Measurements from ENCODE around the gene FOXK2. TPM values are rescaled to one million over a fixed set of nuclear protein-coding genes. Genes with fewer than 3 reads are reported as not detected.

The FOXK2 gene
- total RNA-seq, 1 donor from 2014 or later: 49.5 TPM

- no peaks in the 10 kb centered on the region for H3K36me3 Mint-ChIP-seq (ENCODE audit: low read depth)
- H3K27ac Mint-ChIP-seq (ENCODE audit: unreplicated experiment): no peak overlapping the region
These were observed 22.9 kb downstream of the FOXK2 start for GRCh38 chr17:82542439-82542838.

GRCh38 chr17:82544431-82545070, 25.0 kb downstream of the FOXK2 start:
- H3K9me3 Mint-ChIP-seq (ENCODE audit: low read depth): peaks cover 6% of the 10 kb centered on the region
- no peaks in the 10 kb centered on the region for H3K36me3 Mint-ChIP-seq (ENCODE audit: low read depth)
- peaks cover 48% of the 10 kb centered on the region for H3K4me1 Mint-ChIP-seq (ENCODE audit: low read depth)
- no peak for TF ChIP-seq CTCF (IDR thresholded peaks at IDR 0.05)
- H3K4me3 Mint-ChIP-seq (ENCODE audit: unreplicated experiment): no peak overlapping the region
- DNase-seq (ENCODE audit: low spot score): no peak
- H3K27me3 Mint-ChIP-seq (ENCODE audit: low read depth): no peaks in the 10 kb centered on the region
- H3K27ac Mint-ChIP-seq (ENCODE audit: unreplicated experiment): peak overlapping the region; percentile 20

More at GRCh38 chr17:82542439-82542838, 22.9 kb downstream of the FOXK2 start:
- Mint-ChIP-seq H3K9me3 (ENCODE audit: low read depth) (no peaks in the 10 kb centered on the region), H3K27me3 (ENCODE audit: low read depth) (no peaks in the 10 kb centered on the region), H3K4me1 (ENCODE audit: low read depth) (peaks cover 45% of the 10 kb centered on the region), H3K4me3 (ENCODE audit: unreplicated experiment) (no peak overlapping the region)
- no peak for TF ChIP-seq CTCF (IDR thresholded peaks at IDR 0.05)
- no peak for DNase-seq (ENCODE audit: low spot score)

GRCh38 chr17:82545071-82545462, 25.5 kb downstream of the FOXK2 start:
- no peak for DNase-seq (ENCODE audit: low spot score)

GRCh38 chr17:82547981-82548380, 28.4 kb downstream of the FOXK2 start:
- Mint-ChIP-seq H3K4me1 (ENCODE audit: low read depth) (peaks cover 53% of the 10 kb centered on the region), H3K27me3 (ENCODE audit: low read depth) (no peaks in the 10 kb centered on the region), H3K9me3 (ENCODE audit: low read depth) (peaks cover 6% of the 10 kb centered on the region), H3K36me3 (ENCODE audit: low read depth) (no peaks in the 10 kb centered on the region), H3K4me3 (ENCODE audit: unreplicated experiment) (no peak overlapping the region), H3K27ac (ENCODE audit: unreplicated experiment) (no peak overlapping the region)
- no peak for DNase-seq (ENCODE audit: low spot score)
- no peak for TF ChIP-seq CTCF (IDR thresholded peaks at IDR 0.05)

More at GRCh38 chr17:82545071-82545462, 25.5 kb downstream of the FOXK2 start:
- no peaks in the 10 kb centered on the region for H3K36me3 Mint-ChIP-seq (ENCODE audit: low read depth)
- no peaks in the 10 kb centered on the region for H3K27me3 Mint-ChIP-seq (ENCODE audit: low read depth)
- peaks cover 48% of the 10 kb centered on the region for H3K4me1 Mint-ChIP-seq (ENCODE audit: low read depth)
- peak overlapping the region; percentile 20 for H3K27ac Mint-ChIP-seq (ENCODE audit: unreplicated experiment)
- TF ChIP-seq CTCF (IDR thresholded peaks at IDR 0.05): no peak
- H3K9me3 Mint-ChIP-seq (ENCODE audit: low read depth): peaks cover 6% of the 10 kb centered on the region
- no peak overlapping the region for H3K4me3 Mint-ChIP-seq (ENCODE audit: unreplicated experiment)

GRCh38 chr17:82548681-82549303, 29.3 kb downstream of the FOXK2 start:
- no peak overlapping the region for H3K4me3 Mint-ChIP-seq (ENCODE audit: unreplicated experiment)
- H3K27ac Mint-ChIP-seq (ENCODE audit: unreplicated experiment): peak overlapping the region; percentile 51
- no peaks in the 10 kb centered on the region for H3K27me3 Mint-ChIP-seq (ENCODE audit: low read depth)
- H3K9me3 Mint-ChIP-seq (ENCODE audit: low read depth): peaks cover 6% of the 10 kb centered on the region
- H3K4me1 Mint-ChIP-seq (ENCODE audit: low read depth): peaks cover 49% of the 10 kb centered on the region
- no peaks in the 10 kb centered on the region for H3K36me3 Mint-ChIP-seq (ENCODE audit: low read depth)
- no peak for TF ChIP-seq CTCF (IDR thresholded peaks at IDR 0.05)
- DNase-seq (ENCODE audit: low spot score): no peak
